22Rv1 (cell line): ENCODE data around the gene SPTBN1.

Source experiments
- ZFX ChIP-seq: fragments of 450-650 bp; IDR thresholded peaks from 2 replicates; pipeline ENCODE4 v1.6.1; 2017; ENCODE audit warnings: antibody characterized with exemption, borderline replicate concordance
- TF ChIP-seq, protein P1 (sequence below): fragments of 450-650 bp; IDR thresholded peaks from 2 replicates; pipeline ENCODE4 v1.5.1; 2017; ENCODE audit warnings: mild to moderate bottlenecking

DNA sequence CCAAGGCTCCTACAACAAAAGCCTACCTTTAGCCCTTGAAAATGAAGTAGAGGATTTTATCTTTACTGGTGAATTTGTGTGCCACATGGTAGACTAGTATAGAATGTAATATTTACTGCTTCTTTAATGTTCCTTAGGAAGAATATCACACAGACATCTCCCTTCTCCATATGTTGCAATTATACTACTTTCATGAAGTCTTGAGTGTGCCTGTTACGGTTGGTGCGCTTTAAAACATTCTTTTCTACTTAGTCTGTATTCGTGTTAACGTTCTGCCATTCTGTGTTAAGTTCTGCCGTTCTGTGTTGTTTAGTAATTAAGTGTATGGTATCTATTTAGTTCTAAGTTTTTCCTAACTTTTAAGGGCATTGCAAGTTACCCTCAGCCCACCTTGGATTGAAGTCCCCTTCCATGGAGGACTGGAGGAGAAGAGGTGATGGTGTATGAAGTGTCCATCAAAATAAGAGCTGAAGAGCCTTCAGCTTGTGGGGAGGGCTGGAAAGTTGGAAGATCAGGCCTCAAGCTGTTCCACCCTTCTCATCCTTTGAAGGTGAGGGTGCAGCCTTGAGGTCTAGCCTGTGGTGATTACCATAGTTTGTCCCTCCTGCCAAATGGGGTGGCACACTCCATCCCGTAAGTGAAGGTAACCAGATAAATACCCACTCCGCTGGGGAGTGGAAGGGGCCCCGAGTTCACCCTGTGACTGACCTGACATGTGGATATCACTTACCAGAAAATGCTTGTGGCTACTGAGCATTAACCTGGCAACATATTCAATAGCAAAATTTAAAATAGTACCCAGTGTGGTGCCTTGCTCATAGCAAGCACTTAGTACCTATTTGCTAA is 131.3 kb downstream of the SPTBN1 start:
- TF ChIP-seq, protein P1, sequence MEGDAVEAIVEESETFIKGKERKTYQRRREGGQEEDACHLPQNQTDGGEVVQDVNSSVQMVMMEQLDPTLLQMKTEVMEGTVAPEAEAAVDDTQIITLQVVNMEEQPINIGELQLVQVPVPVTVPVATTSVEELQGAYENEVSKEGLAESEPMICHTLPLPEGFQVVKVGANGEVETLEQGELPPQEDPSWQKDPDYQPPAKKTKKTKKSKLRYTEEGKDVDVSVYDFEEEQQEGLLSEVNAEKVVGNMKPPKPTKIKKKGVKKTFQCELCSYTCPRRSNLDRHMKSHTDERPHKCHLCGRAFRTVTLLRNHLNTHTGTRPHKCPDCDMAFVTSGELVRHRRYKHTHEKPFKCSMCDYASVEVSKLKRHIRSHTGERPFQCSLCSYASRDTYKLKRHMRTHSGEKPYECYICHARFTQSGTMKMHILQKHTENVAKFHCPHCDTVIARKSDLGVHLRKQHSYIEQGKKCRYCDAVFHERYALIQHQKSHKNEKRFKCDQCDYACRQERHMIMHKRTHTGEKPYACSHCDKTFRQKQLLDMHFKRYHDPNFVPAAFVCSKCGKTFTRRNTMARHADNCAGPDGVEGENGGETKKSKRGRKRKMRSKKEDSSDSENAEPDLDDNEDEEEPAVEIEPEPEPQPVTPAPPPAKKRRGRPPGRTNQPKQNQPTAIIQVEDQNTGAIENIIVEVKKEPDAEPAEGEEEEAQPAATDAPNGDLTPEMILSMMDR: no peak
- TF ChIP-seq ZFX: no peak
